Stomach smooth muscle (tissue), 2 donors: Measurements from ENCODE around the gene HPS1.

Experiments
- H3K27ac ChIP-seq: one replicate; pipeline ENCODE4 v1.7.0; 2013; ENCODE audit warnings: mild to moderate bottlenecking, low read length, inconsistent platforms
- H3K27me3 ChIP-seq, 2 donors: one replicate each; pipeline ENCODE4 v1.7.0; 2013; ENCODE audit warnings: low read length in 2 of 2; ENCODE audit not compliant: insufficient read depth in 2 of 2, control insufficient read depth in 1 of 2
- H3K36me3 ChIP-seq, 2 donors: one replicate each; pipeline ENCODE4 v1.7.0; 2013; ENCODE audit warnings: low read length in 2 of 2; ENCODE audit not compliant: control insufficient read depth in 2 of 2, insufficient read depth in 2 of 2
- H3K4me1 ChIP-seq: one replicate; pipeline ENCODE4 v1.7.0; 2013; ENCODE audit warnings: low read length; ENCODE audit not compliant: control insufficient read depth, insufficient read depth
- H3K4me3 ChIP-seq, 2 donors: one replicate each; pipeline ENCODE4 v1.7.0; 2013; ENCODE audit warnings: low read length in 2 of 2
- H3K9ac ChIP-seq, 2 donors: one replicate each; pipeline ENCODE4 v1.7.0; 2013; ENCODE audit warnings: low read length in 2 of 2, mild to moderate bottlenecking in 1 of 2
- H3K9me3 ChIP-seq, 2 donors: one replicate each; pipeline ENCODE4 v1.7.0; 2013; ENCODE audit warnings: low read length in 2 of 2; ENCODE audit not compliant: control insufficient read depth in 2 of 2
- donor health status: healthy.
- donor health status: Pancreatic carcinoma.

The HPS1 gene

GRCh38 chr10:98431016-98431415, 15.7 kb downstream of the HPS1 start:
- H3K4me3 ChIP-seq: no peak overlapping the region
- no peak overlapping the region for H3K27ac ChIP-seq
- peaks cover 55 to 60% of the 10 kb centered on the region in 2 donors for H3K36me3 ChIP-seq
- H3K9me3 ChIP-seq: no peaks in the 10 kb centered on the region
- H3K9ac ChIP-seq: no peak overlapping the region
- no peaks in the 10 kb centered on the region for H3K4me1 ChIP-seq
- H3K27me3 ChIP-seq: no peaks in the 10 kb centered on the region

- no peak overlapping the region for H3K27ac ChIP-seq
- H3K36me3 ChIP-seq: peaks cover 53 to 57% of the 10 kb centered on the region in 2 donors
- no peak overlapping the region for H3K9ac ChIP-seq
- H3K4me3 ChIP-seq: no peak overlapping the region
- no peaks in the 10 kb centered on the region for H3K9me3 ChIP-seq
- no peaks in the 10 kb centered on the region for H3K27me3 ChIP-seq
- H3K4me1 ChIP-seq: no peaks in the 10 kb centered on the region
These were observed 16.3 kb downstream of the HPS1 start for GRCh38 chr10:98430427-98430826.

DNA sequence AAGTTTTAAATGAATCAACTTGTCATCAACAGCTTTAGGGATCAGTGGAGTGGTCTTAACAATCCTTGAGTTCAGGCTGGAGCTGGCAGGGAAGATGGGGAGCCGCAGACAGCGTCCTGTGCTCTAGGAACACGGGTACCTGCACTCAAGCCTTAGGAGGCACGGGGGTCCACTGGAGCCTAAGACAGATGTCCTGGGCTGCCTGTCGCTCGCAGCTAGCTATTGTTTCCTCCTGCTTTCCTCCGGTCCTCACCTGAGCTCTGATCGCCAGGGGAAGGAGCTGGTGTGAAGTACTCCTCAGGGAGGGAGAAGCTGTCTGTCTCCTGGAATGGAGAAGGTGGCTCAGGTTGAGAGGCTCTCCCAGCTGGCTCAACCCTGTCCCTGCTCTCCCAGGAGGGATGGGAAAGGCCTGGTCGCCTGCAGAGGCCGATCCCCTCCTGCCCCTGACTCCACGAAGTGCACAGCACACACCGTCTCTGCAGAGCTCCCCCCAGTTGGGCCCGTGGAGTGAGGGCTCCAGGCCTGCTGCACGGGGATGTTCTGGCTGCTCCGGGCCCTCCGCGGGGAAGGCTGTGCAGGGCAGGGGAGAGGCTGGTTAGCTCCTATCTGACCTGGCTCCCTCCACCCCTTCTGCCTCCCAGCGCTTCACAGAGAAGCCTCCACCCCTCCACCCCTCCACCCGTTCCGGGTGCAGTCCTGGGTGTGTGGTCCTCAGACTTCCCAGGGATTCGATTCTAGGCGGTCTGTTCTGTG, 17.2 kb downstream of the HPS1 start:
- peaks cover 47 to 52% of the 10 kb centered on the region in 2 donors for H3K36me3 ChIP-seq

GRCh38 chr10:98427011-98427515, 19.7 kb downstream of the HPS1 start:
- Histone ChIP-seq H3K27me3 (no peaks in the 10 kb centered on the region), H3K9ac (no peak overlapping the region), H3K36me3 (peaks cover 36 to 46% of the 10 kb centered on the region in 2 donors), H3K27ac (no peak overlapping the region), H3K4me1 (no peaks in the 10 kb centered on the region), H3K4me3 (no peak overlapping the region), H3K9me3 (no peaks in the 10 kb centered on the region)

More for the DNA sequence above, 17.2 kb downstream of the HPS1 start:
- Histone ChIP-seq H3K27me3 (no peaks in the 10 kb centered on the region), H3K9ac (no peak overlapping the region), H3K9me3 (no peaks in the 10 kb centered on the region), H3K27ac (no peak overlapping the region), H3K4me1 (no peaks in the 10 kb centered on the region), H3K4me3 (no peak overlapping the region)

- Histone ChIP-seq H3K9me3 (no peaks in the 10 kb centered on the region), H3K4me3 (no peak overlapping the region), H3K27me3 (no peaks in the 10 kb centered on the region), H3K9ac (no peak overlapping the region), H3K36me3 (peaks cover 29 to 37% of the 10 kb centered on the region in 2 donors), H3K4me1 (no peaks in the 10 kb centered on the region), H3K27ac (no peak overlapping the region)
These were observed 21.0 kb downstream of the HPS1 start for GRCh38 chr10:98425511-98426352.

DNA sequence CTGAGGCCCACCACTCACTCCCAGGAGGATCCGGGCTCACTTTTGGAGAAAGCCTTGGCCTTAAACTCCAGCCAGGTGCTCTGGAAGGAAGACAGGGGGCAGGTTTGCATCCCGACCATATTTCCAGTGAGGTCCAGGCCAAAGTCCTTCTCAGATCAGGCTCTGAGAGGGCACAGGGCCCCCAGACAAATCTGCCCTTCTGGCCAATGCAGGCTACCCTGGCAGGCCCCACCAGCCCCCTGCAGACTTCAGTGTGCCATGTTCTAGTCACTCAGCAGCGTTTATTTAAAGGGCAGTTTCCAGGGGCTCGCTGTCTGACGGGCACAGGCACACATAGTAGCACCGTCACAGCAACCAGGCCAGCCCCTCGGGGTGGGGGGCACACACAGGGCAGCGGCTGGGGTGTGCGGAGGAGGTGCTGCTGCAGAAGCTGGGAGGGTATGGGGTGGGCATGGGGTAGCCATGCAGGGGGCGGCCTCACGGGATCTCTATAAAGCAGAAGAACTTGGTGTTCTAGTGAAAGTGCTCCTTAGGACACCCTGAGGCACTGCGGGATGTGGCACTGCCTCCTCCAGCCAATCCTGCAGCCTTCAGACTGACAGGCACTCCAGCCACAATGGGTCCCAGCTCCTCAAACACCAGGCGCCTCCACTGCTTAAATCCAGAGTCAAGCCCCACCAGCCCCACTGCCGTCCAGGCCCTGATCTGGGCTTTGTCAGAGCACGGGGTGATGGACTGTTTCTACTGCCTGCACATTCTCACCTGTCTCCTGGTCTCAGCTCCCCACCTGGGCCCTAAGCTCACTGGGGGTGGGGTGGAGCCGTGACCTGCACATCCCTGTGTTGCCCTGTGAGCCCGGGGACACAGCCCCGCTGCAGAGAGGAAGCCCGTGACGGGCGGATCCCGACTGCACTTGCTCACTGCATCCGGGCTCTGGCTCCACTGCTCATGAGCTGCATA, 22.2 kb downstream of the HPS1 start:
- H3K27ac ChIP-seq: no peak overlapping the region
- H3K9me3 ChIP-seq: no peaks in the 10 kb centered on the region
- no peaks in the 10 kb centered on the region for H3K4me1 ChIP-seq
- H3K27me3 ChIP-seq: no peaks in the 10 kb centered on the region
- no peak overlapping the region for H3K9ac ChIP-seq
- no peak overlapping the region for H3K4me3 ChIP-seq
- H3K36me3 ChIP-seq: peaks cover 26 to 30% of the 10 kb centered on the region in 2 donors

- H3K9me3 ChIP-seq: no peaks in the 10 kb centered on the region
- H3K36me3 ChIP-seq: peaks cover 29 to 35% of the 10 kb centered on the region in 2 donors
- H3K27me3 ChIP-seq: no peaks in the 10 kb centered on the region
- no peak overlapping the region for H3K9ac ChIP-seq
- H3K4me3 ChIP-seq: no peak overlapping the region
- no peaks in the 10 kb centered on the region for H3K4me1 ChIP-seq
- H3K27ac ChIP-seq: no peak overlapping the region
These were observed 23.0 kb downstream of the HPS1 start for GRCh38 chr10:98423691-98424120.

DNA sequence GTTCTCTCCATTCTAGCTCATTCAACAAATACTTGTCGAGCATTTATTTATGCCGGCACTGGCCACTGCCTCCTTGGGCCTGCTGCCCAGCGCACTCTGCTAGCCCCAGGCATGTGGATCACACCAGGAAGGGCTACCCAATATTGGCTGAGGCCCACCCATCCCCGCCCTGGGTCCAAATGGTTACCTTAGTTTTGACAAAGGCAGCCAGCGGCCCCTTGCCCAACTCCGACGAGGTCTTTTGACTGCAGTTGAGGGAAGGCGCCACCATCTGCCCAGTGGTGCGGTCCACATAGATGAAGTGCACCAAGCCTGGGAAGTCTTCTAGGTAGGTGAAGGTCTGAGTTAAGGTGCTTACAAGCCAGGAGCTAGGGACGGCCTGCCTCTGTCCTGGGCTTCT, 24.6 kb downstream of the HPS1 start:
- H3K4me3 ChIP-seq: no peak overlapping the region
- no peaks in the 10 kb centered on the region for H3K27me3 ChIP-seq
- H3K36me3 ChIP-seq: peaks cover 27 to 28% of the 10 kb centered on the region in 2 donors
- H3K9me3 ChIP-seq: no peaks in the 10 kb centered on the region
- no peak overlapping the region for H3K9ac ChIP-seq
- H3K4me1 ChIP-seq: no peaks in the 10 kb centered on the region
- no peak overlapping the region for H3K27ac ChIP-seq

DNA sequence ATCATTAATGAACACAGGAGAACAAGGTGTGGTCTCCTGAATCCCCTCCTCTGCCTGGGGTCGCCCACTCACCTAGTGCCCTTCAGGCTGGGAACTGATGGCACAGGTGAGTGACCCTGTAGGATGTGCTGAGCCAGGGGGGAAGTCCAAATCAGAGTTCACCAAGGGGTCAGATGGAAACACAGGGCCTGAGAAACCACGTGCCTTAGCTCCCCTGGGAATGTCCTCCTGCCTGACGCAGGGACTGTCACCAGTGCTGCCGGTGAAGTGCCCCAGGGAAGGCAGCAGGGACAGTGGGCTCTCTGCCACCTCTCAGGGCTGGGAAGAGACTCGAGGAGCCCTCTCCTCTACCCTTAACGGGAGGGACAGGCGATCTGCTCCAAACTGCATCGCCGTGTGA, 25.9 kb downstream of the HPS1 start:
- Histone ChIP-seq H3K9me3 (no peaks in the 10 kb centered on the region), H3K27me3 (no peaks in the 10 kb centered on the region), H3K9ac (no peak overlapping the region), H3K27ac (no peak overlapping the region), H3K4me1 (peaks cover under 1% of the 10 kb centered on the region), H3K36me3 (peaks cover 25 to 31% of the 10 kb centered on the region in 2 donors), H3K4me3 (no peak overlapping the region)
